Prostate gland (tissue), 2 donors: ENCODE measurements around the gene HDDC3.

ENCODE experiments used
- CTCF ChIP-seq, 4 experiments: fragments of 200-600 bp in 2 of 4; fragments of 450-650 bp in 2 of 4; sonication (generic) in 2 of 4; IDR thresholded peaks; 1 replicate in 3 of 4; 2 replicates in 1 of 4; pipeline ENCODE4 v1.5.1; 2016 to 2019; ENCODE audit warnings: antibody characterized with exemption in 4 of 4, mild to moderate bottlenecking in 2 of 4, moderate library complexity in 2 of 4
- POLR2A ChIP-seq: fragments of 450-650 bp; IDR thresholded peaks from one replicate; pipeline ENCODE4 v1.6.1; 2016; ENCODE audit warnings: antibody characterized with exemption, mild to moderate bottlenecking
- POLR2AphosphoS5 ChIP-seq: sonication (generic); formaldehyde crosslinking; IDR thresholded peaks from one replicate; pipeline ENCODE4 v1.6.1; 2017; ENCODE audit warnings: antibody characterized with exemption

GRCh38 chr15:90889313-90889730, 43.0 kb downstream of the HDDC3 start:
- TF ChIP-seq CTCF (IDR thresholded peaks at IDR 0.05) (no peak), POLR2A (no peak), POLR2AphosphoS5 (no peak)
